Hematopoietic multipotent progenitor cell treated with erythropoietin and hydrocortisone succinate and interleukin-3 and kit ligand, for 15 days (in vitro differentiated cells): Measurements from ENCODE around the gene SMTN.
"Not testable (repeated sequence)": the region's sequence is repeated elsewhere in the genome, so short reads cannot be mapped to it uniquely, and the experiment has no call there.

Source experiments
- DNase-seq: peaks from one replicate; pipeline ENCODE4 v3.0.0-alpha.2; 2015; ENCODE audit warnings: low spot score

The SMTN gene

DNA sequence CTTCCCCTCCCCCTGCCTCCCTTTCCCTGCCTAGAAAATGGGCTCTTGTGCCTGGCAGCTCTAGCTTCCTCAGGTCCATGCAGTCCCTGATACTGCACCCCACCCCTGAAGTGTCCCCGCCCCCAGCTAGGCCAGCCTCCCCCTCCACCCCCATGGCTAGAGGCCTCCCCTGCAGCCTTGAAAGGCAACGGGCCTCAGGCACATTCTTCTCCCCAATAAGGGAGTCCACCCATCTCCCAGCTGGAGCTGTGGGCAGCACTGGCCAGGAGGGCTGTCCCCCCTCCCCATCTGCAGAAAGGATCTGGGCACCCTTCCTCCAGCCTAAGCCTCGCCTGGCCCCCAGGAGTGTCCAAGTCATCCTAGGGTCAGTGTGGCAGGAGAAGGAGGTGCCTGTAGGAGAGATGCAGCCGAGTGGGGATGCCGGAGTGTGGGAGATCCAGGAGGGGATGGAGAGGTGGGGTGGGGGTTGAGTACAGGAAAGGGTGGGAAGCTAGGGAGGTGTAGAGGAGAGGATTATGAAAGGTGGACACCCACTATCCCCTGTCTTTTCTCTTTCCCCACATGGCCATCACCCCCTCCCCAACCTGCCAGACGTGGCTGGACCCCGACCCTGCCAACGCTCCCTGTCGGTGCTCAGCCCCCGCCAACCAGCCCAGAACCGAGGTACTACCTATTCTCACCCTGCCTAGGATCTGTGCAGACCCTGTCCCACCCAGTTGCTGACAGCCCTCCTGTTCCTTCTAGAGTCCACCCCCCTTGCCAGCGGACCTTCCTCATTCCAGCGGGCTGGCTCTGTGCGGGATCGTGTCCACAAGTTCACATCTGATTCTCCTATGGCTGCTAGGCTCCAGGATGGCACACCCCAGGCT, 9.3 kb downstream of the SMTN start:
- DNase-seq, result no peak

DNA sequence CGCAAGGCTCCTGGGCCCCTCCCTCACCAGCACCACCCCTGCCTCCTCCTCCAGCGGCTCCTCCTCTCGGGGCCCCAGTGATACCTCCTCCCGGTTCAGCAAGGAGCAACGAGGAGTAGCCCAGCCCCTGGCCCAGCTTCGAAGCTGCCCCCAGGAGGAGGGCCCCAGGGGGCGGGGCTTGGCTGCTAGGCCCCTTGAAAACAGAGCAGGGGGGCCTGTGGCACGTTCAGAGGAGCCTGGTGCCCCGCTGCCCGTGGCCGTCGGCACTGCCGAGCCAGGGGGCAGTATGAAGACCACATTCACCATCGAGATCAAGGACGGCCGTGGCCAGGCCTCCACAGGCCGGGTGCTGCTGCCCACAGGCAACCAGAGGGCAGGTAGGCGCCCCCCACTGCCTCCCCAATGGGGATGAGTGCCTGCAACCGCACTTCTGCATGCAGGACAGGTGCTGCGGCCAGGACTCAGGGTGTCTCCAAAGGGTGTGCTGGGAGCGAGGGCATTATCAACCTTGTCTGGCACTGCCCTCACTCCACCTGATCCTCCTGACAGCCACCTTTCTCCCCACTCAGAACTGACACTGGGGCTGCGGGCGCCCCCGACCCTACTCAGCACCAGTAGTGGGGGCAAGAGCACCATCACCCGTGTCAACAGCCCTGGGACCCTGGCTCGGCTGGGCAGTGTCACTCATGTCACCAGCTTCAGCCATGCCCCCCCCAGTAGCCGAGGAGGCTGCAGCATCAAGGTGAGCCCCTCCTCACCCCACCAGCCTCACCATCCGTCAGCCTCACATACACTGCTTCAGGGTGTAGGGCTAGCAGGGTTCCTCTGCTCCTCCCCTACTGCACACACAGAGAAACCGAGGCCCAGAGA, 10.2 kb downstream of the SMTN start:
- no peak for DNase-seq

DNA sequence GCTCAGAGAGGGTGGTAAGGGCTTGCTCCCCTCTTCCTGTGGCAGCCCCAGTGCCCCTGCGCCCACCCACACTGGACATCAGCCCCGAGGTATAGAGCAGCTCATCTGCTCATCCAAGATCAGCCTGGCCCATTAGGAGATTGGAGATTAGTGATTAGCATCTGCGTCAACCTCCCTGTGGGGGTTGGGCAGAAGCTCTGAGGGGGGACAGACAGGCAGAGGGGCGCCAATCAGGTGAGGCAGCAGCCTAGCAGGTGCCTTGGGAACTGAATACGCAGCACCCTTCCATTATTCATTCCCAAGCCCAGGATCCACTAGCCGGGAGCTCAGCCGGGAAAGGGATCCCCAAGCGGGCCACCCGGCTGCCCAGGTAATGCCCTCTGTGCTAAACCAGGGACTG, 11.0 kb downstream of the SMTN start:
- no peak for DNase-seq

DNA sequence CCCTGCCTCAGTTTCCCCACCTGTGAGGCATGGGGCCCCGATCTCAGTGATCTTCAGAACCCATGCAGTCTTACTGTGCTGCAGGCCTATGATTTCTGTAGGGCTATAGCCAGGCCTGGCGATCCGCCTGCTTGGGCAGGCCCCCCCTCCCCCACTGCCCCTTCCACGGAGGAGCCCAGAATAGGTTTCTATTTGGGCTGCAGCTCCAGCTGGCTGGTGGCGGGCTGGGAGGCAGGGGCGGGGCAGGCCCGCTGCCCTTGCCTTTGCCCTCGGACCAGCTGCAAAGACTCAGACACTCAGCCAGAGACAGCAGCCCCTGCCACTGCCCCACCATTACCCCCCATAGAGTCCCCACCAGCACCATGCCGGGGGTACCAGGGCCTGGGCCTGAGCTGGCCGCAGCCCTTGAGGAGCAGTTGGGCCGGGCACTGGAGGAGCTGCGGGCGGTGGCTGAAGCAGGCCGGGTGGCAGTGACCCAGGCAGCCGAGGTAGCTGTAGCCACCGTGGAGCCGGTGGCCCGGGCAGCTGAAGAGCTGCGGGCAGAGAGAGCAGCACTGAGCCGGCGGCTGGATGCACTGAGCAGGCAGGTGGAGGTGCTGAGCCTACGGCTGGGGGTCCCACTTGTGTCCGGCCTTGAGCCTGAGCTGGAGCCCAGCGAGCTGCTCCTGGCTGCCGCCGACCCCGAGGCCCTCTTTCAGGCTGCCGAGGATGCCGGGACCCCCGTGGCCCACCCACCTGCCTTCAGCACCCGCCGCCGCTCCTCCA, 12.2 kb downstream of the SMTN start:
- no peak for DNase-seq

DNA sequence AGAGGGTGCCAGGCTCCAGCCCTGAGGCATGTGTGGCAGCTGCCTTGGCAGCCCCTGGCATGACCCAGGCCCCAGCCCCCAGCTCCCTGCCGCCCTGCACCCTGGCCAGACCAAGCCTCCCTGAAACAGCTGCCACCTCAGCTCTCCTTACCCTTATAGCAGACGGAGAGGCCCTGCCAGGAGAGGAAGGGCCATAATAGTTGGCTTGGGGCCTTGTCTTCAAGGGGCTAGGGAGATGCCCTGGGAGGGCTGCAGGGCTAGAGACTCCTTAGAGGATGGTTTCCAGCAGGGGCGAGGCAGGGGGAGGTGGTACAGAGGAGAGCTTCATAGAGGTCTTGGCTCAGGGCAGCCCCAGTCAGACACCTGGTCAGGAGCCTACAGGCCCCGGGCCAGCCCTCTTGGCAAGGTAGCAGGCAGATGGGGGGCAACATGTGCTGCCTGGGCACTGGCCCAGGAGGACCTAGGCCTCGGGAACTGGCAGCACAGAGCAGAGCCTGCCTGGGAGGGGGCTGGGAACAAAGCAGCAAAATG, 13.0 kb downstream of the SMTN start:
- DNase-seq, result no peak

DNA sequence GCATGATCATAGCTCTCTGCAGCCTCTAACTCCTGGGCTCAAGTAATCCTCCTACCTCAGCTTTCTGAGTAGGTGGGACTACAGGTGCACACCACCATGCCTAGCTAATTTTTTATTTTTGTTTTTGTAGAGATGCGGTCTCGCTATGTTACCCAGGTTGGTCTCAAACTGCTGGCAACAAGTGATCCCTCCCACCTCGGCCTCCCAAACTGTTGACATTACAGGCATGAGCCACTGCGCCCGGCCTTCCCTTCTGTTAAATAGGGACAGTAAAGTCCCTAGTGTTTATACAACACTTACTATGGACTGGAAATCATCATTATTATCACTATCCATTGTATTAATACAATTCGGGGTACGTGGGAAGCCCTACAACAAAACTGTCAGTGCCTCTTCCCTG, 13.6 kb downstream of the SMTN start:
- no peak for DNase-seq

DNA sequence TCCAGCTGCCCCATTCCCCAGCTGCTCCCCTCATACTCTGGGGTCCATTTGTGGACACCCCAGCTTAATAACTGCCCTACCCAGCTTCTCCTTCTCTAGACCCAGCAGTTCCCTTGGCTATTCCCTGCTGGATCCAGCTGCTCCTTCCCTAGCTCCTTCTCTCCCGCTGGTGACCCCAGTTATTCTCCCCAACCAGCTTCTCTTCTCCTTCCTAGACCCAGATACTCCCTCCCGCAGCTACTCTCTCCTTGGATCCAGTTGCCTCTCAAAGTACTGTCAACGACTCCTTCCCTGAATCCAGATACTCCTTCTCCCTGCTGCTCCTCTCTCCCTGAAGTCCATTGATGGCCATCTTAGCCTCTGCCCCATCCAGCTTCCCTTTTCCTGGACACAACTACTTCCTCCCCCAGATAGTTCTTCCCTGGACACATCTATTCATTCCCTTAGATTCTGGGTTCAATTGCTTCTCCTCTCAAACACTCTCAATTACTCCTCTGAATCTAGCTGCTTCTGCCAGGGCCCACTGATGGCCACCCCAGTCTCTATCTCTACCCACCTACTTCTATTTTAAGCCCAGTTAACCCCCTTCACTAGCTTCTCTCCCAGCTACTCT, 14.6 kb downstream of the SMTN start:
- DNase-seq, result no peak

DNA sequence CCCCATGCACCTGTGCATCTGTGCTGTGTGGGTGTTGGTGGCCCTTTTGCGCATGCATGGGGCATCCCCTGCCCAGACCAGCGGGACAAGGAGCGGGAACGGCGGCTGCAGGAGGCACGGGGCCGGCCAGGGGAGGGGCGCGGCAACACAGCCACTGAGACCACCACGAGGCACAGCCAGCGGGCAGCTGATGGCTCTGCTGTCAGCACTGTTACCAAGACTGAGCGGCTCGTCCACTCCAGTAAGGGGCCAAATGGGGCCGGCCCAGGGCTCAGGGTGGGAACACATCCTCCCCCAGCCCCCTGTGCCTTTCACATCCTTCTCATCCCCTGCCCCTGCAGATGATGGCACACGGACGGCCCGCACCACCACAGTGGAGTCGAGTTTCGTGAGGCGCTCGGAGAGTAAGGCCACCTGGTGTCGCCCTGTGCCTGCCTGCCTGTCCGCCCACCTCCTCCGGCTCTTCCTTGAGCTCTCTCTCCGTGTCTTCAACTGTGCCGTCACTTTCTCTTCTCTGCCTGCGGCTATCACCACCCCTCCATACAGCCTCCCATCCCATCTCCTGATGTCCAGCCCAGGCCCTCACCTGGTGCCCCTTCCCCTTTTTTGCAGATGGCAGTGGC, 15.7 kb downstream of the SMTN start:
- DNase-seq, result no peak

DNA sequence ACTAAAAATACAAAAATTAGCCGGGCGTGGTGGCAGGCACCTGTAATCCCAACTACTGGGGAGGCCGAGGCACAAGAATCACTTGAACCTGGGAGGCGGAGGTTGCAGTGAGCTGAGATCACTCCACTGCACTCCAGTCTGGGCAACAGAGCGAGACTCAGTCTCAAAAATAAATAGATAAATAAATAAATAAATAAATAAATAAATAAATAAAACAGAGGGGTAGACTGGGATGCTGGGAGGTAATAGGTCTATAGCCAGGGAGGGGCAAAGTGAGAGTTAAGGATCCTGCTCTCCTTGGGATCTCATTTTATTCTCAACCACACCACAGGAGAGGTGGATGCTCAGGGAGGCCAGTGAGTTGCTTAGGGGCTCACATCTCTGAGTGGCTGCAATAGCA, 16.4 kb downstream of the SMTN start:
- DNase-seq, result not testable (repeated sequence)

DNA sequence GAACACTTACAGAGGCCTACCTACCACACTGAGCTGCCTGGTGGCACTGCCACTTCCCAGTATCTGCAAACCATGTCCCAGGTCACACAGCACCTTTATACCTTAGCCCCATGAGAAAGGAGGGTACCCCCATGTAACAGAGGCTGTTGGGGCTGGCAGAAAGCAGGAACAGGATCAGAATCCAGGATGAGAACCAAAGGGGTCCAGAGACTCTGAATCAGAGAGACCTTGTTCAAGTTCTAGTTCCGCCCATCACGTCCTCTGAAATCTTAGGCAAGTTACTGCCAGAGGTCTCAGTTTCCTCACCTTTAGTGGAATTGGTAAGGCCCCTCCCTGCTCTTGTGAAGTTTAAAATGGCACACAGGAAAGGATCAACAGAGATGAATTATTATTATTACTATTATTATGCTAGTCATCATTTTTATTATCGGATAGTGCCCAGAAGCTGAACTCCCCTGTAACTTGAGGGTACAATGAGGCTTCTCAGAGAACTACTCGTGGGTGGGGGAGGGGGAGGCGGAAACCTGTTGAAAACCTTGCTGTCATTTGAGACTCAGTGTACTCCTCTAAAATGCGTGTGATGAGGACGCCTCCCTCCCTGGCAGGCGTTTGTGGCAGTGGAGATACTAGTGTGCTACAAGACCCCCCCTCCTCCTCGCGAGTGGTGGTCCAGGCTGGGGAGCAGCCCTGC, 17.0 kb downstream of the SMTN start:
- no peak for DNase-seq

DNA sequence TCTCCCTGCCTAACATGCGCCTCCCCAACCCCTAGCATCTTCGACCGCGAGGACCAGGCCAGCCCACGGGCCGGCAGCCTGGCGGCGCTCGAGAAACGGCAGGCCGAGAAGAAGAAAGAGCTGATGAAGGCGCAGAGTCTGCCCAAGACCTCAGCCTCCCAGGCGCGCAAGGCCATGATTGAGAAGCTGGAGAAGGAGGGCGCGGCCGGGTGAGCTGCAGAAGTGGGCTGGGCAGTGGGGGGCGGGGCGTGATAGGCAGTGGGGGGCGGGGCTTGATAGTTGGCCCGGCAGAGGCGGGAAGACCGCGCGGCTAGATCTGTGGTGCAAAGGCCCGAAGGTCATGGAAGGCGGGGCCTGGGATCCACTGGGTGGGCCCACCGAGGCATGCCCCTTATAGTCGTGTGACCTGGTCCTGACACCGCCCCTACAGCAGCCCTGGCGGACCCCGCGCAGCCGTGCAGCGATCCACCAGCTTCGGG, 17.6 kb downstream of the SMTN start:
- DNase-seq, result no peak

DNA sequence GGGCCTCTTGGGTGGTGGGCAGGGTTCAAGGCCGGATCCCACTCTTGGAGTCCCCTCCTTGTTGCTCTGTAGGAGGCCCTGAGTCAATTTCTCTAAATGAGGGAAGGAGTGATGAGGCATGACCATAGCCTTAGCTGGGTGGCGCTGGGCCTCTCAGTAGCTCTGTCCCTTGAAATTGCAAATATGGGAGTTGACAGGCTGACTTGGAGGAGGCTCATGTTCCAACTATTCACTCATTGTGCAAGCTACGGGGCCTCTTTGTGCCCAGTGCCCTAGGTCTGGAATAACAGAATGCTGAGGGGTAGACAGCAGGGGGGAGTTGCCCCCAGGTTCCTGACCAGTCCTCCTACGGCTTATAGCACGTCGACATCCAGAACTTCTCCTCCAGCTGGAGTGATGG, 18.3 kb downstream of the SMTN start:
- no peak for DNase-seq

DNA sequence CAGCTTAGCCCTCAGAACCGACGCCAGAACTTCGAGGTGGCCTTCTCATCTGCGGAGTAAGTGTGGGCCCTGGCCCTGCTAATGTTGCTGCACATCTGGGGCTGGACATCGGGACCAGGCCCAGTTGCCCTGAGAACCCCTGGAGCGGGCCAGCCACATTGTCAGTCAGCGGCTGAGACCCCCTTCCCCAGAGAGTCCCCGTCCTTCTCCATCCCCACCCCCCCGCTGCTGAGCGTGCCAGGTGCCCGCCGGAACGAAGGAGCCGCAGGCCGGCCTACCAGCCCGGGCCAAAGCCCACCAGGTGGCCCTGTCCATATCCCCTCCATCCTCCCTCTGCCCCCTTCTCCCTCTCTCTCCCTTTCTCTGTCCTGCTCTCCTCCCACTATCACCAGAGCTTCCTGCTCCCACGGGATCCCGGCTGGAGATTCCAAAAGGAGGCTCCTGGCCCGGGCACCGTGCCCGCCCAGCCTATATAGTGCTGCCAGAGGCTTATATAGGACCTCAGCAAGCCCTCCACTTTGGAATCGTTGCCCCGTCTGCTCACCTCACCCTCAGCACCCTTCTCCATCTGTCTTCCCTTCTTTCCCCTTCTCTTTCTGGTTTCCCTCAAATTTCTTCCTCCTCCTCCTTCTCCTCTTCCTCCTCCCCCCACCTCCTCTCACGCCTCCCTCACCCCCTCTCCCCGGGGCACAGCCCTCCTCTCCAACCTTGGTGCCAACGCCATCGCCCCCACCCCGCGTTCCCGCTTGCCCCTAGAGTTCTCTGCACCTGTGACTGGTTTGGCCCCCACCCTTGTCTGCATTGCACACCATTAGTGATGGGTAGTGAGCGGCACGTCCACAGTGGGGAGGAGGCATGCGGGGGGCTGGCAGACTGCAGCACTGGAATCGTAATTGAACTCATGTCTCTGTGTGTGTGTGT, 19.0 kb downstream of the SMTN start:
- DNase-seq, result no peak

DNA sequence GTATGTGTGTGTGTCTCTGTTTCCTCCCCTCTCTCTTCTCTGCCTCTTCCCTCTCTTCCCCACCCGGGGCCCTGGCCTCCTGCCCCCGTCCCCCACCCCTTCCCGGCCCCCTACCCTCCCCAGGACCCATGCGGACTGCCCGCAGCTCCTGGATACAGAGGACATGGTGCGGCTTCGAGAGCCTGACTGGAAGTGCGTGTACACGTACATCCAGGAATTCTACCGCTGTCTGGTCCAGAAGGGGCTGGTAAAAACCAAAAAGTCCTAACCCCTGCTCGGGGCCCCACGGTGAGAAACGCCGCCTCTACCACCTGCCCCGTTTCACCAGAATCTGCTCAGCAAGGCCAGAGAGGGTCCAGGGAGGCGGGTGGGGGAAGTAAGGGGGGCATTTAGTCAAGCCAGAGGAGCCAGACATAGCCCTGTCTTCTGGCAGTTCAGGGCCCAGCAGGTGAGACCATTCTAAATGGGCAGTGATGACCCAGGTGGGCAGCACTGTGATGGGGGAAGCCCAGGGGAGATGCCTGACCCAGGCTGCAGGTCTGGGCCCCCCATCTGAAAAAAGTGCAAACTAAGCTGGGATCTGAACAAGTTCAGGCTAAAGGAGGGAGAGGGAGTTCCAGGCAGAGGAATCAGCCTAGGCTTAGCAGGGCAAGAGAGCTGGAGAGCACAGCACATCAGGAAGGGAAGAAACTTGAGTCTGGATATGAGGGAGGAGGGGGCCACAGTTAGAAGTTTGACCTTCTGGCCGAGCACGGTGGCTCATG, 19.8 kb downstream of the SMTN start:
- DNase-seq, result no peak

DNA sequence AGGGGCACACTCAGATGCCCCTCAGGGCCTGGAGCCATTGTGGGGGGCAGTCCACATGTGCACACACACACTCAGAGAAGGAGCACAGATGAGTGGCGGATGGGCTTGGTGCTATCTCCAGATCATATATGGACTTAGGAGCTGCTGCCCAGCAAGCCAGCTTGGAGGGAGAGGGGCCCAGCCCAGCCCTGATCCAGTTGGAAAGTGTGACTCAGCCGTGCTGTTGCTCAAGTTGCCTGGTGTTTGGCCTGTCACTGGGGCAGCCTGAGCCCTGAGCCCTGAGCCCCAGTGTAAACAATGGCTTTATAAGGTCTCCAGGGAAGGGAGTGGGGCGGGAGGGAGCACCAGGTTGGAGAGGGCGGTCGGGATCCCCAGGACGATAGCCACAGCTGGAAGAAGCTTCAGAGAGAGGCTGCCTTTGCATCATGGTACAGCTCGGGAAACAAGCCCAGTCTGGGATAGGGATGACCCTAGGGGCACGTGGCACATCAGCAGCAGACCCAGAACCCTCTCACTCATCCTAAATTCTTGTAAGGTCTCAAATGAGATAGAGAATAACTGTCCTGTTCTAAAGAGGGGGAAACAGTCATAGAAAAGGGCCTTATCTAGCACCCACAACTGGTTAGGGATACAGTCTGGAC, 21.4 kb downstream of the SMTN start:
- no peak for DNase-seq

DNA sequence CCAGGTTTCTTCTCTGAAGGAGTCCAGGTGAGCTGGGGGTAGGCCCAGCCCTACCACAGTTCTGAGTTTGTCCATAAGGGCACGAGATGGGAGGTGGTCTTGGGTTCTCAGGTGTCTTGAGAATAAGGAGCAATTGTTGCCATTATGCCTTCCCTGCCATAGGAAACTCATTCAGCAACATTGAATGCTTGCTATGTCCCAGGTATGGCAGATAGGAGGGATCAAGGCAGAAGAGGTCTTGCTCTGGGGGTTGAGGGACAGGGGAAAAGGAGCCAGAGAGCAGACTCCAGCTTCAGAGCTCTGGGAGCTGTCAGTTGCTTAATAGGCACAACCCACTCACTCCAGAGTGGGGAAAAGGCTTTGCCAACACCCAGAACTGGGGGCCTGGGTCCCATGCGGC, 22.0 kb downstream of the SMTN start:
- no peak for DNase-seq

DNA sequence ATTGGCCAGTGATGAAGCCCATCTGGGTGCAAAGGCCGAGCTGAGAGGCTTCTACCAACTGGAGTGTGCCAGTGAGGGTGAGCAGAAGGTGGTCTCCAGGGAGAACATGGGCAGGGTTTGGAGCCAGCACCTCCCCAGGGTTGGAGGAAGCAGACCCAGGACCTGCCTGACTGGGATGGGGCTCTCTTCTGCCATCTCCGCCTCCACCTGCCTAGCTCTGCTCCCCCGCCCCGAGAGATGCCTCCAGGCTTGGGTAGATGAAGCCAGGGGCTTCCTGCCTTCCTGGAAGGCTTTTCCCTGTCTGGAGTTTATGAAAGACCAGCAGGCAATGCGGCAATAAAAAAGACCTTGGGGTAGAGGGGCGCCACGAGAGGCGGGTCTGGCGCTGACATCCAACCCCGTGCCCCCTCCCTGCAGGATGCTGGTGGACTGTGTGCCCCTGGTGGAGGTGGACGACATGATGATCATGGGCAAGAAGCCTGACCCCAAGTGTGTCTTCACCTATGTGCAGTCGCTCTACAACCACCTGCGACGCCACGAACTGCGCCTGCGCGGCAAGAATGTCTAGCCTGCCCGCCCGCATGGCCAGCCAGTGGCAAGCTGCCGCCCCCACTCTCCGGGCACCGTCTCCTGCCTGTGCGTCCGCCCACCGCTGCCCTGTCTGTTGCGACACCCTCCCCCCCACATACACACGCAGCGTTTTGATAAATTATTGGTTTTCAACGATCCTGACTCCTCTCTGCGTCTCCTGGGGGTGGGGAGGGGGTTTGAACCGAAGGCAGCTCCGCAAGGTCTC, 23.0 kb downstream of the SMTN start:
- DNase-seq, result no peak
